Natural killer cell (primary cell): Measurements from ENCODE around the gene AGTR1. TPM values are rescaled to one million over a fixed set of nuclear protein-coding genes. Genes with fewer than 3 reads are reported as not detected.

ENCODE experiments used
- ATAC-seq, 3 donors: fragments of 150-1000 bp in 2 of 3; fragments of 200-7000 bp in 1 of 3; cut with Tn5 transposase; 1 replicate in 1 of 3; 2 replicates in 2 of 3; pipeline ENCODE4 v1.10.0; 2021; ENCODE audit warnings: mild to moderate bottlenecking in 2 of 3, moderate library complexity in 2 of 3
- DNase-seq, 2 donors: peaks; one replicate each; pipeline versions ENCODE4 v3.0.0 to v3.0.0-alpha.2; 2013 to 2021; ENCODE audit warnings: mixed read lengths in 1 of 2
- H3K27ac ChIP-seq: one replicate; pipeline ENCODE4 v1.5.1; 2013; ENCODE audit warnings: mild to moderate bottlenecking, low read length
- H3K27me3 ChIP-seq: one replicate; pipeline ENCODE4 v1.6.1; 2013; ENCODE audit warnings: low read length; ENCODE audit not compliant: control insufficient read depth, insufficient read depth
- H3K36me3 ChIP-seq: one replicate; pipeline ENCODE4 v1.6.1; 2013; ENCODE audit warnings: low read length; ENCODE audit not compliant: control insufficient read depth, insufficient read depth
- H3K4me1 ChIP-seq: one replicate; pipeline ENCODE4 v1.6.1; 2013; ENCODE audit warnings: low read length; ENCODE audit not compliant: control insufficient read depth, insufficient read depth
- H3K4me3 ChIP-seq: one replicate; pipeline ENCODE4 v1.5.1; 2013; ENCODE audit warnings: low read length
- H3K9me3 ChIP-seq: one replicate; pipeline ENCODE4 v1.6.1; 2013; ENCODE audit warnings: low read length; ENCODE audit not compliant: control insufficient read depth, insufficient read depth
- H3K27ac Mint-ChIP-seq, 2 donors: one replicate each; pipeline ENCODE4 v1.8.0; 2022; ENCODE audit warnings: mild to moderate bottlenecking in 2 of 2, mixed read lengths in 2 of 2, moderate library complexity in 1 of 2
- H3K27me3 Mint-ChIP-seq, 2 donors: one replicate each; pipeline ENCODE4 v1.8.0; 2022; ENCODE audit warnings: low read depth in 2 of 2, mixed read lengths in 2 of 2
- H3K36me3 Mint-ChIP-seq: one replicate; pipeline ENCODE4 v1.8.0; 2022; ENCODE audit warnings: mixed read lengths
- H3K4me1 Mint-ChIP-seq, 2 donors: one replicate each; pipeline ENCODE4 v1.8.0; 2022; ENCODE audit warnings: mixed read lengths in 2 of 2
- H3K4me3 Mint-ChIP-seq: one replicate; pipeline ENCODE4 v1.8.0; 2022; ENCODE audit warnings: mild to moderate bottlenecking, moderate library complexity, mixed read lengths
- H3K9me3 Mint-ChIP-seq, 2 donors: one replicate each; pipeline ENCODE4 v1.8.0; 2022; ENCODE audit warnings: mixed read lengths in 2 of 2
- CTCF ChIP-seq: fragments of 200-600 bp; IDR thresholded peaks from one replicate; pipeline ENCODE4 v1.8.0; 2022; ENCODE audit warnings: antibody characterized with exemption
- WGBS: methylation state at CpG from one replicate; pipeline ENCODE4 v1.1.7; 2013; ENCODE audit warnings: missing lambda C conversion rate; ENCODE audit not compliant: insufficient coverage; 5-methylcytosine and 5-hydroxymethylcytosine counted together
- intact Hi-C: fragments of 100-400 bp; cut with micrococcal nuclease; formaldehyde crosslinking; loops from one replicate; pipeline ENCODE4 v1.14.2; 2022
- total RNA-seq, 4 donors: library from RNA; stranded (reverse); fragments of 120-200 nt in 1 of 4; gene quantifications; one replicate each; pipeline versions ENCODE4 v1.2.3 to v1.2.4, GENCODE V29; 2013 to 2022

The AGTR1 gene
- total RNA-seq, 3 donors from 2014 or later (not counting 1 experiment from before 2014, with no cell fraction given), result not detected

GRCh38 chr3:148681080-148681479 is 16.6 kb upstream of the AGTR1 start:
- Mint-ChIP-seq H3K27ac (no peak overlapping the region), H3K4me3 (no peak overlapping the region), H3K36me3 (no peaks in the 10 kb centered on the region), H3K27me3 (no peaks in the 10 kb centered on the region), H3K4me1 (no peaks in the 10 kb centered on the region), H3K9me3 (peaks cover 3 to 4% of the 10 kb centered on the region in 2 donors)
- no peak for TF ChIP-seq CTCF
- no peak overlapping the region for H3K27ac ChIP-seq
- H3K27me3 ChIP-seq, result no peaks in the 10 kb centered on the region
- H3K4me3 ChIP-seq, result no peak overlapping the region
- no peaks in the 10 kb centered on the region for H3K36me3 ChIP-seq
- H3K9me3 ChIP-seq, result no peaks in the 10 kb centered on the region
- DNase-seq, result no peak
- 69% methylated on average over 1 of the region's 1 CpG for WGBS
- ATAC-seq, result no peak
- no peaks in the 10 kb centered on the region for H3K4me1 ChIP-seq
- intact Hi-C loops, result no loop called here

- 85% methylated on average over 3 of the region's 3 CpGs for WGBS
- no peak for DNase-seq
- H3K36me3 Mint-ChIP-seq, result no peaks in the 10 kb centered on the region
- no peak overlapping the region for H3K27ac ChIP-seq
- H3K36me3 ChIP-seq, result no peaks in the 10 kb centered on the region
- intact Hi-C loops, result no loop called here
- no peaks in the 10 kb centered on the region for H3K9me3 ChIP-seq
- peaks cover 4 to 5% of the 10 kb centered on the region in 2 donors for H3K9me3 Mint-ChIP-seq
- H3K4me1 Mint-ChIP-seq, result no peaks in the 10 kb centered on the region
- H3K27me3 ChIP-seq, result no peaks in the 10 kb centered on the region
- TF ChIP-seq CTCF, result no peak
- no peaks in the 10 kb centered on the region for H3K4me1 ChIP-seq
- ATAC-seq, result no peak
- no peak overlapping the region for H3K4me3 ChIP-seq
- no peak overlapping the region for H3K27ac Mint-ChIP-seq
- no peaks in the 10 kb centered on the region for H3K27me3 Mint-ChIP-seq
- no peak overlapping the region for H3K4me3 Mint-ChIP-seq
Measured at GRCh38 chr3:148682997-148683396, 14.7 kb upstream of the AGTR1 start.

GRCh38 chr3:148694116-148694515 is 3.6 kb upstream of the AGTR1 start:
- 71% methylated on average over 1 of the region's 1 CpG for WGBS
- Mint-ChIP-seq H3K4me1 (no peaks in the 10 kb centered on the region), H3K36me3 (peaks cover 7% of the 10 kb centered on the region), H3K27ac (no peak overlapping the region), H3K9me3 (peaks cover 8 to 10% of the 10 kb centered on the region in 2 donors), H3K4me3 (no peak overlapping the region), H3K27me3 (peaks cover 10 to 15% of the 10 kb centered on the region in 2 donors)
- H3K27ac ChIP-seq, result no peak overlapping the region
- H3K36me3 ChIP-seq, result no peaks in the 10 kb centered on the region
- peaks cover 10% of the 10 kb centered on the region for H3K27me3 ChIP-seq
- no peak overlapping the region for H3K4me3 ChIP-seq
- no peaks in the 10 kb centered on the region for H3K4me1 ChIP-seq
- ATAC-seq (no peak), DNase-seq (no peak)
- intact Hi-C loops, result no loop called here
- no peaks in the 10 kb centered on the region for H3K9me3 ChIP-seq
- TF ChIP-seq CTCF, result no peak

- Histone ChIP-seq H3K4me1 (no peaks in the 10 kb centered on the region), H3K27ac (no peak overlapping the region), H3K27me3 (peaks cover 10% of the 10 kb centered on the region), H3K36me3 (no peaks in the 10 kb centered on the region), H3K9me3 (no peaks in the 10 kb centered on the region), H3K4me3 (no peak overlapping the region)
- WGBS, result 53% methylated on average over 17 of the region's 17 CpGs
- intact Hi-C loops, result no loop called here
- ATAC-seq (no peak), DNase-seq (no peak)
- Mint-ChIP-seq H3K36me3 (peaks cover 9% of the 10 kb centered on the region), H3K4me3 (no peak overlapping the region), H3K27me3 (peaks cover 16 to 22% of the 10 kb centered on the region in 2 donors), H3K9me3 (peaks cover 8 to 9% of the 10 kb centered on the region in 2 donors), H3K27ac (no peak overlapping the region), H3K4me1 (no peaks in the 10 kb centered on the region)
- no peak for TF ChIP-seq CTCF
Measured at GRCh38 chr3:148698190-148698810, 597 bp downstream of the AGTR1 start.
